ENCODE data around the gene CTCFL. TPM values are rescaled to one million over a fixed set of nuclear protein-coding genes. Genes with fewer than 3 reads are reported as not detected.
A peak's percentile ranks its signal among the peaks of the same experiment; 100 is the strongest.

CTCFL gene
- total and polyA plus RNA-seq, 2 of the 13 experiments (the other 11 are each of a cell fraction or from before 2014, with no cell fraction given) = 0.04 TPM; not detected in 1

GRCh38 chr20:57555457-57556184, 30.7 kb upstream of the CTCFL start (continued):
- TF ChIP-seq ZNF10 (CRISPR knock-in tag; IDR thresholded peaks at IDR 0.05; ENCODE audit: borderline replicate concordance, low read depth) (no peak), KDM6A (CRISPR knock-in tag; IDR thresholded peaks at IDR 0.05; ENCODE audit: low read depth) (no peak), ZNF430 (CRISPR knock-in tag; IDR thresholded peaks at IDR 0.05) (no peak), ZNF792 (CRISPR knock-in tag; IDR thresholded peaks at IDR 0.05) (no peak), POLR2G (IDR thresholded peaks at IDR 0.05; ENCODE audit: low read depth, low read length) (no peak), ZNF558 (CRISPR knock-in tag; IDR thresholded peaks at IDR 0.05; ENCODE audit: borderline replicate concordance) (no peak), ZNF547 (CRISPR knock-in tag; IDR thresholded peaks at IDR 0.05) (no peak), ZNF30 (CRISPR knock-in tag; IDR thresholded peaks at IDR 0.05) (no peak), ZNF598 (CRISPR knock-in tag; IDR thresholded peaks at IDR 0.05; ENCODE audit: borderline replicate concordance) (no peak), EP300 (IDR thresholded peaks at IDR 0.05; ENCODE audit: low read depth in 2 of 2, low read length in 2 of 2) (peak; percentile 27 to 83; a peak in 2 of 4 replicates), EP300 (CRISPR knock-in tag; IDR thresholded peaks at IDR 0.05; ENCODE audit: borderline replicate concordance) (no peak), HNF4G (IDR thresholded peaks at IDR 0.05; ENCODE audit: borderline replicate concordance, low read depth, low read length) (no peak), HNF4G (CRISPR knock-in tag; IDR thresholded peaks at IDR 0.05; ENCODE audit: borderline replicate concordance, low read depth) (peak; percentile 18; the same call in 1 of the 2 replicates), MAFG (CRISPR knock-in tag; IDR thresholded peaks at IDR 0.05) (no peak), CEBPG (CRISPR knock-in tag; IDR thresholded peaks at IDR 0.05) (no peak), ZNF230 (CRISPR knock-in tag; IDR thresholded peaks at IDR 0.05) (0 out of 2 replicates have a peak, but pooled peaks have one; percentile 34), CHD4 (IDR thresholded peaks at IDR 0.05; ENCODE audit: borderline replicate concordance, low read length) (no peak; the same call in 1 of the 2 replicates), ZZZ3 (CRISPR knock-in tag; IDR thresholded peaks at IDR 0.05; ENCODE audit: borderline replicate concordance) (no peak), ZSCAN31 (CRISPR knock-in tag; IDR thresholded peaks at IDR 0.05; ENCODE audit: low read depth) (no peak), ZNF720 (CRISPR knock-in tag; IDR thresholded peaks at IDR 0.05) (no peak), ZNF703 (CRISPR knock-in tag; IDR thresholded peaks at IDR 0.05; ENCODE audit: borderline replicate concordance) (no peak), ZNF414 (CRISPR knock-in tag; IDR thresholded peaks at IDR 0.05) (no peak), MIER3 (CRISPR knock-in tag; IDR thresholded peaks at IDR 0.05; ENCODE audit: borderline replicate concordance) (peak; percentile 33; the same call in 1 of the 2 replicates), NBN (conservative IDR thresholded peaks at IDR 0.05) (no peak), ZNF746 (CRISPR knock-in tag; IDR thresholded peaks at IDR 0.05) (no peak), ZSCAN5A (CRISPR knock-in tag; IDR thresholded peaks at IDR 0.05; ENCODE audit: borderline replicate concordance) (no peak), PLRG1 (conservative IDR thresholded peaks at IDR 0.05) (no peak), ATRX (CRISPR knock-in tag; IDR thresholded peaks at IDR 0.05; ENCODE audit: borderline replicate concordance) (no peak)
- TF ChIP-seq, protein P1, sequence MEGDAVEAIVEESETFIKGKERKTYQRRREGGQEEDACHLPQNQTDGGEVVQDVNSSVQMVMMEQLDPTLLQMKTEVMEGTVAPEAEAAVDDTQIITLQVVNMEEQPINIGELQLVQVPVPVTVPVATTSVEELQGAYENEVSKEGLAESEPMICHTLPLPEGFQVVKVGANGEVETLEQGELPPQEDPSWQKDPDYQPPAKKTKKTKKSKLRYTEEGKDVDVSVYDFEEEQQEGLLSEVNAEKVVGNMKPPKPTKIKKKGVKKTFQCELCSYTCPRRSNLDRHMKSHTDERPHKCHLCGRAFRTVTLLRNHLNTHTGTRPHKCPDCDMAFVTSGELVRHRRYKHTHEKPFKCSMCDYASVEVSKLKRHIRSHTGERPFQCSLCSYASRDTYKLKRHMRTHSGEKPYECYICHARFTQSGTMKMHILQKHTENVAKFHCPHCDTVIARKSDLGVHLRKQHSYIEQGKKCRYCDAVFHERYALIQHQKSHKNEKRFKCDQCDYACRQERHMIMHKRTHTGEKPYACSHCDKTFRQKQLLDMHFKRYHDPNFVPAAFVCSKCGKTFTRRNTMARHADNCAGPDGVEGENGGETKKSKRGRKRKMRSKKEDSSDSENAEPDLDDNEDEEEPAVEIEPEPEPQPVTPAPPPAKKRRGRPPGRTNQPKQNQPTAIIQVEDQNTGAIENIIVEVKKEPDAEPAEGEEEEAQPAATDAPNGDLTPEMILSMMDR (CRISPR knock-in tag; IDR thresholded peaks at IDR 0.05) = no peak
- TF ChIP-seq, protein P2, sequence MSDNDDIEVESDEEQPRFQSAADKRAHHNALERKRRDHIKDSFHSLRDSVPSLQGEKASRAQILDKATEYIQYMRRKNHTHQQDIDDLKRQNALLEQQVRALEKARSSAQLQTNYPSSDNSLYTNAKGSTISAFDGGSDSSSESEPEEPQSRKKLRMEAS (IDR thresholded peaks at IDR 0.05) = peak; percentile 30; the same call in 1 of the 2 replicates
